ENCODE data around the gene REEP6. TPM values are rescaled to one million over a fixed set of nuclear protein-coding genes. Genes with fewer than 3 reads are reported as not detected.

Gene REEP6
- polyA plus RNA-seq, 1 of the 3 experiments (the other 2 are of a cell fraction) = 9.1 TPM

DNA sequence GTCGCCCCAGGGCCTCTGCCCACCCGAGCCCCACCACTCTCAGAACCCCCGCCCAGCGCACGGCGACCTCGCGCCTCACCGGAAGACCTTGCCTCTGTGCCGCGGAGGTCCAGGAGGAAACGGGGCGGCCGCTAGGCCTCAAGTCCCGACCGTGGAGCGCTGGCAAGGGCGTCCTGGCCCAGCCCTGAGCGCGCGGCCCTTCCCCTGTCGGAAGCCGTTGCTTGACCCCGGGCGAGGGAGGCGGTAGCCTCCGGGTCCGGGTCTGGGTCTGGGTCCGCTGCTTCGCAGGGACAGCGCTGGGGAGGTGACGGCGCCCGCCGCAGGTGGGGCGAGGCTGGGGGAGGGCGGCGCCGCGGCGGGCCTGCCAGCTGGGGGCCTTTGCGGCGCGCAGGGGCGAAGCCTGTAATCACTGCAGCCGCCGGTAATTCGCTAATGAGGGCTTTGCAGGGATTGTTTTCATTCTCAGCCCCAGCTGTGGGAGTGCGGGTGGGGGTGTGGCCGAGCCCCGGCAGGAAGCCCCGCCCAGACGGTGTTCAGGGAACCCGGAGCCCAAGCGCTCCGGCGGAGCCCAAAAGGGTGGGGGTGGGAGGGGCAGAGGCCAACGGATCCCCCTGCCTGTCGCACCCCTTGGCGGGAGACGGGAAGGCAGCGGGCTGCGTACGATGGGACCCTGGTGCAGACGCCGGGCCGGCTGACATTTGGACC is 20.5 kb upstream of the REEP6 start:
- H3K4me1 ChIP-seq (ENCODE audit: control insufficient read depth in 1 of 2, insufficient read depth in 2 of 2, low read depth in 1 of 2, low read length in 1 of 2) = peaks cover 0 to 14% of the 10 kb centered on the region in 2 experiments; a peak in 1 of 4 replicates
- H3K79me2 ChIP-seq (ENCODE audit: insufficient read depth) = peaks cover 16% of the 10 kb centered on the region; the same call in 1 of the 2 replicates
- ChIA-PET POLR2A (interaction anchor here (0.9 to 1.9 kb wide), 2 partner anchors 19 to 21 kb away, joined by 3 to 5 read pairs; partner anchors contain the start of gene REEP6), CTCF (interaction anchor here (3.5 kb wide), 1 partner anchor 26 kb away, joined by 21 read pairs; no protein-coding TSS in a partner anchor)
- H2AFZ ChIP-seq (ENCODE audit: low read depth) = no peak overlapping the region
- no peak overlapping the region for H3K9ac ChIP-seq
- TF ChIP-seq FOXJ3 (CRISPR knock-in tag; IDR thresholded peaks at IDR 0.05) (no peak), TCF12 (IDR thresholded peaks at IDR 0.05) (no peak), SIN3A (IDR thresholded peaks at IDR 0.05; ENCODE audit: borderline replicate concordance, low read depth, low read length) (no peak), RXRA (IDR thresholded peaks at IDR 0.05; ENCODE audit: borderline replicate concordance, low read depth) (no peak), FOXM1 (IDR thresholded peaks at IDR 0.05; ENCODE audit: low read depth) (no peak), TEAD4 (IDR thresholded peaks at IDR 0.05; ENCODE audit: borderline replicate concordance, insufficient read depth) (no peak)
- TF ChIP-seq, protein P1, sequence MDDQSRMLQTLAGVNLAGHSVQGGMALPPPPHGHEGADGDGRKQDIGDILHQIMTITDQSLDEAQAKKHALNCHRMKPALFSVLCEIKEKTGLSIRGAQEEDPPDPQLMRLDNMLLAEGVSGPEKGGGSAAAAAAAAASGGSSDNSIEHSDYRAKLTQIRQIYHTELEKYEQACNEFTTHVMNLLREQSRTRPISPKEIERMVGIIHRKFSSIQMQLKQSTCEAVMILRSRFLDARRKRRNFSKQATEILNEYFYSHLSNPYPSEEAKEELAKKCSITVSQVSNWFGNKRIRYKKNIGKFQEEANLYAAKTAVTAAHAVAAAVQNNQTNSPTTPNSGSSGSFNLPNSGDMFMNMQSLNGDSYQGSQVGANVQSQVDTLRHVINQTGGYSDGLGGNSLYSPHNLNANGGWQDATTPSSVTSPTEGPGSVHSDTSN (IDR thresholded peaks at IDR 0.05) = no peak
- 90% methylated on average over 39 of the region's 67 CpGs for WGBS (ENCODE audit: low lambda C conversion rate)
- H3K27me3 ChIP-seq (ENCODE audit: insufficient read depth) = no peaks in the 10 kb centered on the region
- no peaks in the 10 kb centered on the region for H3F3A ChIP-seq (replicated peaks; ENCODE audit: insufficient read depth)
- peaks cover 0 to 28% of the 10 kb centered on the region in 2 experiments for H3K36me3 ChIP-seq (replicated peaks in 1 of 2; ENCODE audit: control insufficient read depth in 1 of 2, insufficient read depth in 2 of 2, low read length in 1 of 2)
- no peak for DNase-seq
- H3K4me2 ChIP-seq = no peak overlapping the region
- H3K27ac ChIP-seq (ENCODE audit: low read depth in 2 of 2, low read length in 1 of 2) = no peak overlapping the region; a peak in 1 of 4 replicates
- no peaks in the 10 kb centered on the region for H3K9me3 ChIP-seq
- H3K9me2 ChIP-seq = no peaks in the 10 kb centered on the region
- H3K4me3 ChIP-seq (ENCODE audit: low read depth in 2 of 2, low read length in 1 of 2) = no peak overlapping the region
- peaks cover 28% of the 10 kb centered on the region for H4K20me1 ChIP-seq (ENCODE audit: insufficient read depth)

DNA sequence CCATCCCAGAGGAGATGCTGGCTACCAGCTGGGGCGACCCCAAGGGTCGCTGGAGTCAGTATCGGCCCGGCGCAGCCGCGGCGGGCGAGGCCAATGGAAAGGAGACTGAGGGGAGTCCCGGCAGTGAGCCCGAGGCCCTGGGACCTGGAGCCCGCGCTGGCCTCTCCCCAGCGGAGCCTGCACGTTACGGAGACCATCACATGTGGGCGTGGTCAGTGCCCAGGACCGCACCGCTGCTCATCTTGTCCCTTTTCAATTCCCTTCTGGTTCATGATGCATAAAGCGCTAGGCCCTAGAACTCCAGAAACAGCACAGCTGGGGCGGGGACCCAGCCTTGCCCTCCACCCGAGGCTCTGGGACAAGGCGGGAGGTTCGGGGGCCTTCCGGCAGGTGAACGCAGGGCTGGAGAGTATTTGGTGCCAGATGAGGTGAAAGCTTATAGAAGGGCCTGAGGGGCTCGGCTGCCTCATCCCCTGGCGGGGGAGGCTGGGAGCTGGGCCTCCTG is 19.9 kb upstream of the REEP6 start:
- Histone ChIP-seq H3K9ac (no peak overlapping the region), H3K4me1 (ENCODE audit: control insufficient read depth in 1 of 2, insufficient read depth in 2 of 2, low read depth in 1 of 2, low read length in 1 of 2) (peaks cover 0 to 14% of the 10 kb centered on the region in 2 experiments; a peak in 1 of 4 replicates), H3K9me3 (no peaks in the 10 kb centered on the region), H3K36me3 (replicated peaks in 1 of 2; ENCODE audit: control insufficient read depth in 1 of 2, insufficient read depth in 2 of 2, low read length in 1 of 2) (peaks cover 0 to 31% of the 10 kb centered on the region in 2 experiments), H3K9me2 (no peaks in the 10 kb centered on the region), H3K4me2 (no peak overlapping the region), H4K20me1 (ENCODE audit: insufficient read depth) (peaks cover 33% of the 10 kb centered on the region), H3F3A (replicated peaks; ENCODE audit: insufficient read depth) (no peaks in the 10 kb centered on the region), H3K27ac (ENCODE audit: low read depth in 2 of 2, low read length in 1 of 2) (no peak overlapping the region; a peak in 1 of 4 replicates), H3K4me3 (ENCODE audit: low read depth in 2 of 2, low read length in 1 of 2) (no peak overlapping the region; a peak in 1 of 4 replicates), H2AFZ (ENCODE audit: low read depth) (no peak overlapping the region), H3K79me2 (ENCODE audit: insufficient read depth) (peaks cover 22% of the 10 kb centered on the region), H3K27me3 (ENCODE audit: insufficient read depth) (no peaks in the 10 kb centered on the region)
- WGBS (ENCODE audit: low lambda C conversion rate) = 98% methylated on average over 11 of the region's 28 CpGs
- TF ChIP-seq YY1 (IDR thresholded peaks at IDR 0.05; ENCODE audit: low read depth) (no peak), FOXM1 (IDR thresholded peaks at IDR 0.05; ENCODE audit: low read depth) (no peak), JUND (IDR thresholded peaks at IDR 0.05) (no peak), NRF1 (IDR thresholded peaks at IDR 0.05; ENCODE audit: low read depth, low read length) (no peak), MXI1 (IDR thresholded peaks at IDR 0.05; ENCODE audit: low read depth, low read length) (no peak), TAF1 (IDR thresholded peaks at IDR 0.05; ENCODE audit: borderline replicate concordance, low read depth, low read length) (no peak), GATA2 (CRISPR knock-in tag; IDR thresholded peaks at IDR 0.05) (no peak), RCOR1 (IDR thresholded peaks at IDR 0.05; ENCODE audit: low read length) (no peak), CHD2 (IDR thresholded peaks at IDR 0.05; ENCODE audit: low read length, partially characterized antibody) (no peak), RAD21 (IDR thresholded peaks at IDR 0.05; ENCODE audit: low read length) (no peak)
- TF ChIP-seq, protein P2, sequence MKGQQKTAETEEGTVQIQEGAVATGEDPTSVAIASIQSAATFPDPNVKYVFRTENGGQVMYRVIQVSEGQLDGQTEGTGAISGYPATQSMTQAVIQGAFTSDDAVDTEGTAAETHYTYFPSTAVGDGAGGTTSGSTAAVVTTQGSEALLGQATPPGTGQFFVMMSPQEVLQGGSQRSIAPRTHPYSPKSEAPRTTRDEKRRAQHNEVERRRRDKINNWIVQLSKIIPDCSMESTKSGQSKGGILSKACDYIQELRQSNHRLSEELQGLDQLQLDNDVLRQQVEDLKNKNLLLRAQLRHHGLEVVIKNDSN (IDR thresholded peaks at IDR 0.05; ENCODE audit: borderline replicate concordance, low read depth) = no peak
- TF ChIP-seq, protein P3, sequence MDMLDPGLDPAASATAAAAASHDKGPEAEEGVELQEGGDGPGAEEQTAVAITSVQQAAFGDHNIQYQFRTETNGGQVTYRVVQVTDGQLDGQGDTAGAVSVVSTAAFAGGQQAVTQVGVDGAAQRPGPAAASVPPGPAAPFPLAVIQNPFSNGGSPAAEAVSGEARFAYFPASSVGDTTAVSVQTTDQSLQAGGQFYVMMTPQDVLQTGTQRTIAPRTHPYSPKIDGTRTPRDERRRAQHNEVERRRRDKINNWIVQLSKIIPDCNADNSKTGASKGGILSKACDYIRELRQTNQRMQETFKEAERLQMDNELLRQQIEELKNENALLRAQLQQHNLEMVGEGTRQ (IDR thresholded peaks at IDR 0.05; ENCODE audit: borderline replicate concordance, low read depth, low read length) = no peak
- ChIA-PET POLR2A (interaction anchor here (0.7 to 1.9 kb wide), 4 partner anchors 15 to 194 kb away, joined by 3 to 5 read pairs (median 4); partner anchors contain the start of gene REEP6), CTCF (interaction anchor here (0.8 to 3.5 kb wide), 4 partner anchors 14 to 192 kb away, joined by 3 to 21 read pairs (median 4); no protein-coding TSS in a partner anchor)
- no peak for DNase-seq

Measured in SK-N-SH (cell line).